Neural cell (in vitro differentiated cells): Measurements from ENCODE around the gene ITGA11. TPM values are rescaled to one million over a fixed set of nuclear protein-coding genes. Genes with fewer than 3 reads are reported as not detected.

Experiments used
- H2AFZ ChIP-seq: fragments of 200-600, 300-800 bp; sonication (generic), shearing (Covaris generic); 2 replicates; pipeline ENCODE4 v1.6.0; 2014; ENCODE audit warnings: low read depth, mild to moderate bottlenecking, antibody characterized with exemption, low read length, moderate library complexity
- H3F3A ChIP-seq: fragments of 200-600 bp; shearing (Covaris generic); 2 replicates; pipeline ENCODE4 v1.6.1; 2016; ENCODE audit warnings: mild to moderate bottlenecking, moderate library complexity, mixed read lengths, antibody characterized with exemption, low read length; ENCODE audit not compliant: insufficient read depth, poor library complexity, severe bottlenecking
- H3K27ac ChIP-seq: fragments of 200-600, 300-800 bp; sonication (generic), shearing (Covaris generic); 2 replicates; pipeline ENCODE4 v1.5.1; 2014; ENCODE audit warnings: mild to moderate bottlenecking, low read length, moderate library complexity
- H3K27me3 ChIP-seq: fragments of 300-800, 200-600 bp; sonication (generic), shearing (Covaris generic); 2 replicates; pipeline ENCODE4 v1.6.0; 2014; ENCODE audit warnings: mild to moderate bottlenecking, low read depth, low read length, moderate library complexity; ENCODE audit not compliant: insufficient read depth
- H3K36me3 ChIP-seq: fragments of 300-800, 200-600 bp; sonication (generic), shearing (Covaris generic); 2 replicates; pipeline ENCODE4 v1.5.1; 2014; ENCODE audit warnings: mild to moderate bottlenecking, antibody characterized with exemption, low read length, moderate library complexity; ENCODE audit not compliant: insufficient read depth
- H3K4me2 ChIP-seq: fragments of 300-800, 200-600 bp; sonication (generic), shearing (Covaris generic); 2 replicates; pipeline ENCODE4 v1.6.0; 2014; ENCODE audit warnings: mild to moderate bottlenecking, low read length
- H3K4me3 ChIP-seq: fragments of 300-800, 200-600 bp; sonication (generic), shearing (Covaris generic); 2 replicates; pipeline ENCODE4 v1.5.1; 2014; ENCODE audit warnings: mild to moderate bottlenecking, low read length, moderate library complexity
- H3K79me2 ChIP-seq: fragments of 200-600 bp; shearing (Covaris generic); replicated peaks from 2 replicates; pipeline ENCODE4 v1.6.0; 2014; ENCODE audit warnings: mild to moderate bottlenecking, low read length, moderate library complexity; ENCODE audit not compliant: insufficient read depth
- H3K9ac ChIP-seq: fragments of 300-800, 200-600 bp; sonication (generic), shearing (Covaris generic); 2 replicates; pipeline ENCODE4 v1.6.1; 2016; ENCODE audit warnings: mild to moderate bottlenecking, low read length, mixed read lengths
- H3K9me2 ChIP-seq: fragments of 200-600 bp; shearing (Covaris generic); 2 replicates; pipeline ENCODE4 v1.6.1; 2016; ENCODE audit warnings: mild to moderate bottlenecking, low read length, mixed read lengths; ENCODE audit not compliant: insufficient read depth
- H3K9me3 ChIP-seq: fragments of 200-600, 300-800 bp; sonication (generic), shearing (Covaris generic); 2 replicates; pipeline ENCODE4 v1.6.1; 2016; ENCODE audit warnings: mild to moderate bottlenecking, mixed run types, low read length, moderate library complexity, mixed read lengths
- H4K20me1 ChIP-seq: fragments of 200-600 bp; shearing (Covaris generic); 2 replicates; pipeline ENCODE4 v1.6.1; 2016; ENCODE audit warnings: mild to moderate bottlenecking, mixed run types; ENCODE audit not compliant: insufficient read depth
- CTCF ChIP-seq: fragments of 450-650 bp; IDR thresholded peaks from 2 replicates; pipeline ENCODE4 v1.5.1; 2014; ENCODE audit warnings: antibody characterized with exemption, mild to moderate bottlenecking, moderate library complexity; ENCODE audit not compliant: poor library complexity, severe bottlenecking
- EP300 ChIP-seq: fragments of 450-650 bp; conservative IDR thresholded peaks from 2 replicates; pipeline ENCODE4 v1.6.1; 2014; ENCODE audit warnings: antibody characterized with exemption, mild to moderate bottlenecking, moderate library complexity; ENCODE audit not compliant: poor library complexity, severe bottlenecking
- EZH2 ChIP-seq: fragments of 200-600, 300-800 bp; shearing (Covaris generic), sonication (generic); IDR thresholded peaks from 2 replicates; pipeline ENCODE4 v1.6.1; 2014; ENCODE audit warnings: antibody characterized with exemption, low read length, borderline replicate concordance, mild to moderate bottlenecking; ENCODE audit not compliant: insufficient read depth, poor library complexity, severe bottlenecking
- MXI1 ChIP-seq: fragments of 450-650 bp; conservative IDR thresholded peaks from 2 replicates; pipeline ENCODE4 v1.6.1; 2014; ENCODE audit warnings: antibody characterized with exemption, mild to moderate bottlenecking; ENCODE audit not compliant: poor library complexity, severe bottlenecking
- POLR2AphosphoS5 ChIP-seq: IDR thresholded peaks from 2 replicates; pipeline ENCODE4 v1.6.1; 2012
- RAD21 ChIP-seq: fragments of 450-650 bp; conservative IDR thresholded peaks from 2 replicates; pipeline ENCODE4 v1.6.1; 2014; ENCODE audit warnings: antibody characterized with exemption, mild to moderate bottlenecking, moderate library complexity
- REST ChIP-seq: IDR thresholded peaks from 2 replicates; pipeline ENCODE4 v1.6.1; 2012; ENCODE audit warnings: borderline replicate concordance
- SMC3 ChIP-seq: fragments of 450-650 bp; conservative IDR thresholded peaks from 2 replicates; pipeline ENCODE4 v1.6.1; 2014; ENCODE audit warnings: antibody characterized with exemption, mild to moderate bottlenecking, moderate library complexity; ENCODE audit not compliant: poor library complexity
- TAF1 ChIP-seq: IDR thresholded peaks from 2 replicates; pipeline ENCODE4 v1.6.1; 2012; ENCODE audit warnings: low read depth
- polyA plus RNA-seq: library from polyadenylated mRNA; depleted of rRNA; stranded (reverse); fragments of >200 nt; gene quantifications from 2 replicates; pipeline ENCODE4 v1.2.3, GENCODE V29; 2014

Gene ITGA11
- polyA plus RNA-seq, 1 donor from 2014 or later, result not detected

- Histone ChIP-seq H4K20me1 (no peaks in the 10 kb centered on the region), H3K27ac (no peak overlapping the region)
These were observed 118.2 kb downstream of the ITGA11 start for GRCh38 chr15:68313501-68314410.

More at GRCh38 chr15:68313501-68314410, 118.2 kb downstream of the ITGA11 start:
- Histone ChIP-seq H3K79me2 (no peaks in the 10 kb centered on the region), H2AFZ (no peak overlapping the region), H3K4me2 (no peak overlapping the region), H3K36me3 (no peaks in the 10 kb centered on the region), H3K4me3 (no peak overlapping the region), H3F3A (no peaks in the 10 kb centered on the region), H3K9me2 (no peaks in the 10 kb centered on the region), H3K9me3 (no peaks in the 10 kb centered on the region), H3K9ac (no peak overlapping the region), H3K27me3 (no peaks in the 10 kb centered on the region)
- no peak for TF ChIP-seq EP300
- TF ChIP-seq CTCF, result no peak
- TF ChIP-seq TAF1, result no peak
- TF ChIP-seq MXI1, result no peak
- TF ChIP-seq RAD21, result no peak
- no peak for TF ChIP-seq POLR2AphosphoS5
- no peak for TF ChIP-seq REST
- TF ChIP-seq EZH2, result no peak
- no peak for TF ChIP-seq SMC3
